CD4-positive, alpha-beta T cell treated with Interleukin-4 for 4 hours (primary cell): ENCODE data around the gene RCC1.
"Not testable (repeated sequence)": the region's sequence is repeated elsewhere in the genome, so short reads cannot be mapped to it uniquely, and the experiment has no call there.

Source experiments
- DNase-seq: peaks from one replicate; pipeline ENCODE4 v3.0.0-alpha.2; 2020

The RCC1 gene

GRCh38 chr1:28512058-28512611 lies 6.3 kb downstream of the RCC1 start:
- no peak for DNase-seq

- DNase-seq: not testable (repeated sequence)
Measured at GRCh38 chr1:28514445-28514933, 8.6 kb downstream of the RCC1 start.

- DNase-seq: no peak
Measured at GRCh38 chr1:28516518-28516956, 10.7 kb downstream of the RCC1 start.

GRCh38 chr1:28517649-28517999 lies 11.8 kb downstream of the RCC1 start:
- no peak for DNase-seq

- DNase-seq: peak; percentile 87
Measured at GRCh38 chr1:28518000-28518744, 12.3 kb downstream of the RCC1 start.

GRCh38 chr1:28518745-28519341 lies 13.0 kb downstream of the RCC1 start:
- DNase-seq: no peak

- DNase-seq: no peak
Measured at GRCh38 chr1:28519946-28520725, 14.3 kb downstream of the RCC1 start.

- DNase-seq: not testable (repeated sequence)
Measured at GRCh38 chr1:28520796-28521195, 15.0 kb downstream of the RCC1 start.

GRCh38 chr1:28521502-28522164 lies 15.8 kb downstream of the RCC1 start:
- no peak for DNase-seq

- DNase-seq: not testable (repeated sequence)
Measured at GRCh38 chr1:28522537-28522936, 16.7 kb downstream of the RCC1 start.

- DNase-seq: not testable (repeated sequence)
Measured at GRCh38 chr1:28525002-28525642, 19.3 kb downstream of the RCC1 start.

- no peak for DNase-seq
Measured at GRCh38 chr1:28526886-28527285, 21.0 kb downstream of the RCC1 start.

GRCh38 chr1:28530456-28530855 lies 24.6 kb downstream of the RCC1 start:
- DNase-seq: no peak

GRCh38 chr1:28534671-28535070 lies 28.8 kb downstream of the RCC1 start:
- DNase-seq: no peak

GRCh38 chr1:28535180-28535579 lies 29.3 kb downstream of the RCC1 start:
- no peak for DNase-seq

- no peak for DNase-seq
Measured at GRCh38 chr1:28537457-28538199, 31.8 kb downstream of the RCC1 start.

GRCh38 chr1:28538286-28538685 lies 32.4 kb downstream of the RCC1 start:
- no peak for DNase-seq

GRCh38 chr1:28540651-28541050 lies 34.8 kb downstream of the RCC1 start:
- no peak for DNase-seq

GRCh38 chr1:28541414-28542015 lies 35.7 kb downstream of the RCC1 start:
- not testable (repeated sequence) for DNase-seq

- no peak for DNase-seq
Measured at GRCh38 chr1:28545246-28545628, 39.4 kb downstream of the RCC1 start.

GRCh38 chr1:28548318-28548717 lies 42.5 kb downstream of the RCC1 start:
- DNase-seq: no peak
